Activated T-helper 1 cell treated with Interleukin-2 at 50 U/mL for 16 hours (primary cell): ENCODE data around the gene KSR1.
"Not testable (repeated sequence)": the region's sequence is repeated elsewhere in the genome, so short reads cannot be mapped to it uniquely, and the experiment has no call there.

ENCODE experiments used
- DNase-seq: peaks from one replicate; pipeline ENCODE4 v3.0.0-alpha.2; 2020; ENCODE audit warnings: low read depth

The KSR1 gene

DNA sequence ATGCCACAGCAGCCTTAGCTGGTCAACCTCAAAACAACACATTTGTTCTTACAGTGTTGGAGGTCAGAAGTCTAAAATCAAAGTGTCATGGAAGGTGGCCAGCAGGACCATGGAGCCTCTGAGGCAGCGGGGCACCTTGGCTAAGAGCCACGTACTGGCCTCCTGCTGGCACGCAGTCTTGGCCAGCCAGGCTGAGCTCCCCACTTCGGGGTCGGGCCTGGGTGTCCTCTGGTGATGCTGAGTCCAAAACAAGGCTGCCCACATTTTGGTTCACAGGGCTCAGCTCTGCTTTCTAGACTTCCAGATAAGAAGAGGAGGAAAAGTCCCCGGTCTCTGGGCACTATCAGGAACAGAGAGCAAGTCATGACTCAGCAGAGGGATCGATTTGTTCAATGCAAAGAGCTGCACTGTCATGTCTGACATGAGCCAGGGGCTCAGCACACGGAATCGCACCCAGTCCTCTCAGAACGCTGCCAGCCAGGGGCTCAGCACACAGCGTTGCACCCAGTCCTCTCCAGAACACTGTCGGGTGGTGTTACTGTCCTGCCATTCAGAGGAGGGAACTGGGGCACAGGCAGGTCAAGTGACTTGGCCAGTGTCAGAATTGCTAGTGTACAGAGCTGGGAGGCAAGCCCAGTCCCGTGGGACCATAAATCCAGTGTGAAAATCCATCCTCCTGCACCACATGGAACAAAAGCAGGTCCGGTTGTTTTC, 177.2 kb downstream of the KSR1 start:
- DNase-seq = no peak

DNA sequence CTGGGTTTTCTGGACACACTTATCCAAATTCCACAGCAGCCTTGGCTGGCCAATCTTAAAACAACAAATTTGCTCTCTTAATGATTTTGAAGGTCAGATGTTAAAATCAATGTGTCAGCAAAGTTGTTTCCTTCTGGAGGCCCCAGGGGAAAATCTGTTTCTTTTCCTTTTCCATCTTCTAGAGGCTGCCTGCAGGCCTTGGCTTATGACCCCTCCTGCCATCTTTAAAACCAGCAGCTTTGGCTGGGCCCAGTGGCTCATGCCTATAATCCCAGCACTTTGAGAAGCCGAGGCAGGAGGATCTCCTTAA, 177.7 kb downstream of the KSR1 start:
- DNase-seq = no peak

DNA sequence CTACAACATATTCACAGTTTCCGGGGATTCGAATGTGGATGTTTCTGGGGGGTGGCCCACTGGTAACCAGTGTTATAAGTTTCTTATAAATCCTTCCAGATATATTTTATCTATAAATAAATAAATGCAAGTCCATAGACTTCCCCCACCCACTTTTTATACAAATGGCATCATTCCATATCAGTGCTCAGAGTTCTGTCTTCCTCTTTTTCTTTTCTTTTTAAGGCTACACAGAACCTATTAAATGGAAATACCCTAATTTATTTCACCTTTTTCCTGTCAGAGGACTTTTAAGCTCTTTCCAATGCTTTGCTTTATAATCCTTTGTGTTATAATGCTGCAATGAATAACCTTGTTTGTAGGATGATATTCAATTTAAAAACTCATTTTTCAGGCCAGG, 178.5 kb downstream of the KSR1 start:
- DNase-seq = no peak

DNA sequence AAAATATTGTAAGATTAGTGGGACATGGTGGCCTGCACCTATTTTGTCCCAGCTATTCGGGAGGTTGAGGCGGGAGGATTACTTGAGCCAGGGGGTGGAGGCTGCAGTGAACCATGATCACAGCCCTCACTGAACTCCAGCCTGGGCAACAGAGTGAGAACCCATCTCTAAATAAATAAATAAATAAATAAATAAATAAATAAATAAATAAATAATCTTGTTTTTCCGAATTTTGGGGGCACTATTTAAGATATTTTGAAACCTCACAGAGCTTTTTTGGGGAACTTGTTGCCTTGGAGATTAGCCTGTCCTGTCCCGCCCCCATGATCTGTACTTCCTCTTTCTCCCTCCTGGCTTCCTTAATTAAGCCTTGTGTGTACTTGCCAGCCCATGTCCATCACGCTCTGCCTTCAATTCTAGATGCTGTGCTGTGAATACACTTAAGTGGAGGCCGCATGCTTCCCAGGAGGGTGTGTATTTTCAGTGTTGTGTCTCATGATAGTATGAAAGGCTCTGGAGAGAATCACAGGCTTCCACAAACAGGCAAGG, 179.1 kb downstream of the KSR1 start:
- no peak for DNase-seq

DNA sequence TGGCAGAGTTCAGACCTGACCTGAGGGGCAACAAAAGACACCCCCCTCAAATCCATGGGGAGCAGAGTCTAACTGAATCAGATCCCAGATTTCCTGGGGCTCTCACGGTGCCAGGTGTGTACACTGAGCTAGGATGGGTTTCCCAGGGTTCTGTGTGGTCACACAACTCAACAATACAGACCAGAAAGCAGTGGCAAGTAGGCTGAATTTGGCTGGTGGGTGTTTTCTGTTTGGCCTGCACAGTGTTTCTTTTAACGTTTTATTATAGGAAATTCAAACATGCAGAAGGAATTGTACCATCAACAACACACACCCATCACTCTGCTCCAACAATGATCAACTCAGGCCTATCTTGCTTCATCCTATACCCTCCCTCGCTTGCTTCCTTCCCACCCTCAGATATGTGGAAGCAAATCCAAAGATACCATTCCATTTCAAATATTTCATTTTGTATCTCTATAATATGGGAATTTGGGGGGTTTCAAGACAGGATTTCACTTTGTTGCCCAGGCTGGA, 179.8 kb downstream of the KSR1 start:
- not testable (repeated sequence) for DNase-seq

DNA sequence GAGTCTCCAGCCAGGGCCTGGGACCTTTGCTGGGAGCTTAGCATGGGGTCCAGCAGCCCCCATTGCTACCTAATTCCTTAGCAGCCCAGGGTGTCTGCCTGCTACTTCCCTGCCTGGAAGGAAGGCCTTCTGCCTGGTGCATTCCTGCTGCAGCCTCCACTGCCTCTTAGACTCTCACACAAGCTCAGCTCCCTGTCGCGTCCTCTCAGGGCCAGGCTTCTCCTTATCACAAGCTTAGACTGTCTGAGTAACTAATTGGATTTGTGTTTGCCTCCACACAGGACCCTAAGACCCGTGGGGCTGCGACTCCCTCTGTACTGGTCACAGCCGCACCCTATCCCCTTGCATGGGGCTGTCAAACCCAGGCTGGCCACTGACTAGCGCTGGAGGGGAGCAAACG, 181.6 kb downstream of the KSR1 start:
- not testable (repeated sequence) for DNase-seq

DNA sequence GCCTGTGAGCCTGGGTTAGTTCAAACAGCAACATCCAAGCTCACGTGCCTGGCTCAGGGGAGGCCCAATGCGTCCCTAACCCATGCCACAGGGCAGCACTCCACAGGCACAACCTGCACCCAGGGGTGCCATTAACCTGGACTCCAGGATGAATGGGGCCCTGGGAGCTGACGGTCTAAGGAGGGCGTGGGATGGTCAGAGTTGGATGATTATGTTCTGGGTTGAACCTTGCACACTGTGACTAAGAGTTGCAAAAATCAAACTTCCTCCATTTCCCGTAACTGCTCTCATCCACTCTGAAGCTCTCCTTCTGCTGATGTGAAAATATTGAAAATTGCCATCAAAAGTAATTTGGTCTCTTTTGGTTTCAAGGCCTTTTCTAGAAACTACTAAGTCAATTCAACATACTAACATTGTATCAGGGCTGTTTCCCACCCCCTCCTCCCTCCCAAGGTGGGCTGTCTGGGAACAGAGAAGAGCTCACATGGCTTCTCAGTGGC, 182.2 kb downstream of the KSR1 start:
- not testable (repeated sequence) for DNase-seq

DNA sequence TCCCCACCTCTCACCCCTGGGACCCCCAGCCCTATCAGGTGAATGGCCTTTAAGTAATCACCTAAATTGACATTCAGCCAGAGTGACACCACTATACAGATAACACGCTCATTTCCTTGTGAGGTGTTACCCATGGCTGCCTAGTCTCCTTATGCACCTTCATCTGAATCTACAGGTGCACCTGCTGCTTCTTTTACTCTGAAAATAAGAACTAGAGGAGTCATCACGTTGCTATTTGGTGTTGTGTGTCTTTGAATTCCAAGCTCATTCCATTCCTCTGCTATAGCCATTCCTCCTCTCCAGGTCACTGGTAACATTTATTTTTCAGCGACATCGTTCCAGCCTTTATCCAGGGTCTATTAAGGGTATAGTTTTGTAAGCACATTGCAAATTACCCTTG, 184.5 kb downstream of the KSR1 start:
- no peak for DNase-seq

DNA sequence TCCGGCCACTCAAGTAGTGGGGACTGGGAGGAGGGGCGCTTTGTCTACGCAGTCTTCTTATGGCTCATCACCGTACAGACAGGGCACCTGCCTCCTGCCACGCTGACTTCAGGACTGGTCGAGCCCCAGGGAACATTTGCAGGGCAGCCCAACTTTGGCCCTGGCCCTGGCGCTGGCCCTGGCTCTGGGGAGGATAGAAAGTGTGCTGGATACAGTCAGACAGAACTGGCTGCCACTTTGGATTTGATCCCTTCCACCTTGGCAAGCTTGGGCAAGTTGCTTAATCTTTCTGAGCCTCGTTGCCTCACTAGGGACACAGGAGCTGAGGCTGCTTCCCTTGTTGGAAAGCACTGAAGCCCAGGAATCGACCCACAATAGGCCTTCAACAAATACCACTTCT, 188.3 kb downstream of the KSR1 start:
- no peak for DNase-seq

DNA sequence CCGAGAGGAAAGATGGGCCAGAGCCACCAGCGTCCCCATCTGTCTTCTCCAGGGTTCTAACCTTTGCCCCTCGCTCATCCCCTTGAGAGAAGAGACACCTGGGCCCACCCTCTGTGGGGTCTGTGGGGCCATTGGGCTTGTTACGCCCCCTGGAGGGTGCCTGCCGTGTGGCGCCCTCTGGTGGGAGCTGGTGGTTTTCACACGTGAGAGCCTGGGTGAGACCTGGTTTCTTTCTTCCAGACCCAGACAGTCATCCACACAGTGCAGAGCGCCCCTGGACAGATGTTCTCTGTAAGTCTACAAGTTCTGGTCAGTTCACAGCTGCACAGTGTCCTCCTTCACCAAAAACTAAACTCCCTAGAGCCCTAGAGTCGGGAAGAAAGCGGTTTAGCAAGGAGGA, 189.4 kb downstream of the KSR1 start:
- DNase-seq = not testable (repeated sequence)

DNA sequence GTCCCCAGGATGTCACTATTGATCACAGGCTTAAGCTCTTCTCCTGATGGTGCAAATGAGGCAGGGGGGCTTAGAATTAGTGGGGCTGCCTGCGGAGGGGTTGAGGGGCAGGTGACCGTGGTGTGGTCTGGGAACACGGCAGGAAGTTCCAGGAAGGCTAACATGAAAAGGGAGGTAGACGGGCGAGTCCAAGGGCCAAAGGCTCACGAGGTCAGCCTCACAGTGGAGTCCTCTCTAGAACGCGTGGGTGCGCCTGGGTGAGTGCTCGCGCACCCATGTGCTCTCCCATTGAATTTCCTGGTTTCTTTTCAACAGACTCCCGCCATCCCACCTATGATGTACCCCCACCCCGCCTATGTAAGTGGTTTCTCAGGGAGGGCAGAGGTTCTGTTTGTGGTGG, 190.0 kb downstream of the KSR1 start:
- no peak for DNase-seq

DNA sequence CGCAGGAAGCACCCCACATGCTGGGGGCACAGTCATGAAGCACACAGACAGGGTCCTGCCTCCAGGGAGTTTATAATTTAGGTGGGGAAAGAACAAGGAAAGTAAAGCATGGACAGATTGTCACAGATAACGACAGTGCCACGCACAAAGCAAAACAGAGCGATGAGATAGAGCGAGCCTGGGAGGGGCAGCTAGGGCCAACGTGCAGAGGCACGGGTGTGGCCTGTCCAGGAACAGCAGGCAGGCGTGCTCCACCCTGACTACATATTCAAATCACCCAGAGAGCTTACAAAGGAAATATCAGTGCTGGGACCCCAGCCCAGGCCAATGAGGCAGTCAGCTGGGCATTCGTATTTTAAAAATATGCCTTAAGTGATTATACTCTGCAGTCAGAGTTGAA, 191.5 kb downstream of the KSR1 start:
- no peak for DNase-seq

DNA sequence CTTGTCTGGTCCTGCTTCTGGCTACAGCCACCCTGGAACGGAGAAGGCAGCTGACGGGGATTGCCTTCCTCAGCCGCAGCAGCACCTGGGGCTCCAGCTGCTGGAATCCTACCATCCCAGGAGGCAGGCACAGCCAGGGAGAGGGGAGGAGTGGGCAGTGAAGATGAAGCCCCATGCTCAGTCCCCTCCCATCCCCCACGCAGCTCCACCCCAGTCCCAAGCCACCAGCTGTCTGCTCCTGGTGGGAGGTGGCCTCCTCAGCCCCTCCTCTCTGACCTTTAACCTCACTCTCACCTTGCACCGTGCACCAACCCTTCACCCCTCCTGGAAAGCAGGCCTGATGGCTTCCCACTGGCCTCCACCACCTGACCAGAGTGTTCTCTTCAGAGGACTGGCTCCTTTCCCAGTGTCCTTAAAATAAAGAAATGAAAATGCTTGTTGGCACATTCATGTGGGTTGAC, 192.9 kb downstream of the KSR1 start:
- DNase-seq = not testable (repeated sequence)

DNA sequence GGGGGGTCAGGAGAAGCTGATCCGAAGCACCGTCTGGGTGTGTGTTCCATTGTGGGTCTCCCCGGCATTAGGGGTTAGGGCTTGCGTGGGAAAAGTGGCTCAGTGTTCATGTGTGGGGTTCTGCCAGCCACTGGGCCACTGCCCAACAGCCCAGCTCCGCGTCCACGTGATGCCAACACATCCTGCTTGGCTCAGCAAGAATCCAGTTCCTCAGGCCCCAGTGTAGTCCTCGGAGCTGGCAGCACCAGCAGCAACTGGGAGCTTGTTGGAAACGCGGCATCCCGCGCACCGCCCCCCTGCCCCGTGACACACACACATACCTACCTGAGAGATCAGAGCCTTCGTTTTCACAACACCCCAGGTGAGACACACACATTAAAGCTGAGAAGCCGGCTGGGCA, 193.7 kb downstream of the KSR1 start:
- no peak for DNase-seq

DNA sequence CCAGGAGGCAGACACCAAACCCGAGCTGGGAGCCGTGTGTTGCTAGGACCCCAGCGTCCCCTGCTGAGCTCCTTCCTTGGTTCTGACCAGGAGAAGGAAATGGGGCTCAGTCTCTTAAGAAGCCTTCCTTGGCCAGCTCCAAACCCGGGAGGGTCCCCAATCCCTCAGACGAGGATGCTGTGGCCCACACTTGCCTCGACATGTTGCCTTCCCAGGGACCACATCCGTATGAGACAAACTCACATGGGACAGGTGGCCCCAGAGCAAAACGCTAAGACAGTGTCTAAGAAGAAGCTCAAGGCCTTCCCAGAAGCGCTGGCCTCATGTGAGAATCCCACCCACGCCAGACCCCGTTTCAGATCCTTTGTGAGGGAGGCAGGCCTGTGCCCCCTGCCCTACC, 194.6 kb downstream of the KSR1 start:
- no peak for DNase-seq

DNA sequence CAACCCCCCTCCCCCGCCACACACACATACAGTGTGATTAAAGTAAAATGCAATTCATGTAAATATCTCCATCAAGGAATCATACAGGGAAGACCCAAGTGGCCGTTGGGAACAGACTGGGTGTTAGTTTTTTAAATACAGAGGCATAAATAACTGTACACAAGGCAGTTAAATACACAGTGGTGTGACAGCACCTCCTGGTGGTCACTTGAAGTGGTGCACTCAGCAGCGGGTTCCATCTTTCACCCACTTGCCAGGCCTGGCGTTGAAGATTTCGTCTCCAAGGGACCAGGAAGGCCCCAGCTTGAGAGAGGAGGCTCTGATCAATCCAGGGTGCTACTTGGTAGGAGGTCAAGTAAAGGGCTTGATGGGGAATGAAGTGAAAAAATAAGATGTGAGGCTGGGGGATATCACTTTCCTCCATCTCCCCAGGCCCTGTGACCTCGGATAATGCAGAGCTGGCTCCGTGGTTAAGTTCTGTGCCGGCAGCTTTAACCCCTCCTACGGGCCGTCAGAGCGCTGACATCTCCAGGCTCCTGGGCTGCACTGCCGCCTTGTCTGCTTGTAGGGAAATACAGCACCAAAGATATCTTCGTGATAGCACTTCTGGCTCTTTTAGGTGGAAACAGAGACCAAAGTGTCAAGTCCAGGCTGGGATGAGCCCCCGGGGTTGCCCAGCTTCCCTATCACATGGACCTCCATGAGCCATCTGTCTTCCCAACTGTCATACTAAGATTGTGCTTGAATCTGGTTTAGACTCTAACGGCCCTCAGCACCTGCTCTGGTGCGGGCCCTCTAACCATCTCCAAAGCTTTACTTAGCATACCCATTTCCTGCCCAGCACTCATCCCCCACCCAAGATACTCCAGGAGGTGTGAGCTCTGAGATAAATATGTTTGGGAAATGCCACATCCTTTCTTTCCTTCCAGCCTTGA, 195.4 kb downstream of the KSR1 start:
- peak; percentile 35 for DNase-seq

DNA sequence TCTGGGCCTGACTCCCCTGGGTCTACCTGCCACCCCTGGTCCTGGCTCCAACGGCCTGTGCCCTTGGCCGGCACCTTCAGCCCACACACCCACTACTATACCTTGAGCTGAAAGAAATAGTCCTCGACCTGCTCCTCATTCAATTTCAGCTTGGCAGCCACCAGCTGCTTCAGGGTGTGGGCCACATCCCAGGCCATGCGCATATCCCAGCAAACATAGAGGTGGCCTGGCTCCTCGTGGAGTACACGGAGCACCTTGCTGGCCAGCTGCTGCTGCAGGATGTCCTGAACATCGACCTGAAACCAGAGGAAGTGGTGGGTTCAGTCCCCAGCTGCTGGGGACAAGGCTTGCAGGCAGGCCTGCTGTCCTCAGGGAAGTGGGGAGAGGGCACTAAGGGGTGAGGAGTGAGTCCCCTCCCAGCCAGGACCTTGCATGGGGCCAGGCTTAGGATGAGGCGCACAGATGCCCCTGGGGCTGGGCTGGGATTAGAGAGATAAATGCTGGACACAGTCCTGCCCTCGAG, 197.3 kb downstream of the KSR1 start:
- not testable (repeated sequence) for DNase-seq

DNA sequence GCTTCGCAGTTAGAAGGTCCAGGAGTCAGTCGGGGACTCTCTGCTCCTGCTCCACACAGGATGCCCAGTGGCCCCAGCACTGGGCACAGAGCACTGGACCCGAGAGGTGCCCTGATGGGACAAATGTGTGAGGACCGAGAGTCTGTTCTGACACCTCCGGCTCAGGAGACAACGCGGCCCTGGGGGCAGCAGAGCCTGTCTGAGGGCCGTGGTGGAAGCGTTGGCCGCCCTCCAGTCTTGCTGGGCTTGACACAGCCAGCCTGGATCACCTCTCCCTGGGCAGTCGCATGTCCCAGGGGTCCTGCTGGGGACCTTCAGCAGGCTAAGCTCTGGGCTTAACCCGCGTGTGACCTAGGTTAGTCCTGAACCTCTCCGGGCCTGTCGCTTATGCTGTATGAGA, 197.9 kb downstream of the KSR1 start:
- no peak for DNase-seq

DNA sequence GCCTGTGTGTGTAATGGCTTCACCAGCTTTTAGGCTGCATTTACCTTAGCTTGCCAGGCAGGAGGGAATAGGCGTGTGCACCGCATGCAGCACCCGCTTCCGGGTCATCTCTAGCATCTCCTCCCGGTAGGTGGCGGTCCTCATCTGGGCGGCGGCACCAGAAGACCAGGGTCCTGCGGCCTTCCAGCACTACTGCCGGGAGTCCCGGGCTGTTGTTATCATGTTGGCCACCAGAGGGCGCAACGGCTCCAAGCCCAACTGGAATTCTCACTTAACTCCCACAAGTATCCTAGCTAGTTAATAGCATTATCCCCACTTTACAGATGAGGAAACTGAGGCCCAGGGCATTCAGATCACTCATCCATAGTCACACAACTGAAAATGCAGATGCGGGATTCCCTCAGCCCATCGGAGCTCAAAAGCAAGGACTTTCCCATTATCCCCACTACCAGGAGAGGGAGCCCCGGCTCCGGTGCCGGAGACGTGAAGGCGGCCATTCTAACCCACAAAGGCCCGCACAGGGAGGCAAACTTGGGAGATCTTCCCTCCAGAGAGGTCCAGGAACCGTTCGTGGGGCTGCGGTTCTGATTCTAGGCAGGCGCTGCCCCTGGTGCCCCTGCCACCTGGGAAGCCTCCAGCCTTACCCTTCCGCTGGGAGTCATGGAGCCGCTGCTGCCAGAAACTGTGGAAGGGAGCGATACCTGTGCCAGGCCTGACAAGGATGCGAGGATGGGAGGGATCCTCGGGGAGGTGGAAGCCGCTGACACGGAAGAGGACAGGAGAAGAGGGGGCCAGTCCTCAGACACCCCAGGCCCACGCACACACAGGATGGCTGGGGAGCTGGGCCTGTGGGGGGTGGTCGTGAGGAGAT, 198.6 kb downstream of the KSR1 start:
- peak; percentile 36 for DNase-seq

DNA sequence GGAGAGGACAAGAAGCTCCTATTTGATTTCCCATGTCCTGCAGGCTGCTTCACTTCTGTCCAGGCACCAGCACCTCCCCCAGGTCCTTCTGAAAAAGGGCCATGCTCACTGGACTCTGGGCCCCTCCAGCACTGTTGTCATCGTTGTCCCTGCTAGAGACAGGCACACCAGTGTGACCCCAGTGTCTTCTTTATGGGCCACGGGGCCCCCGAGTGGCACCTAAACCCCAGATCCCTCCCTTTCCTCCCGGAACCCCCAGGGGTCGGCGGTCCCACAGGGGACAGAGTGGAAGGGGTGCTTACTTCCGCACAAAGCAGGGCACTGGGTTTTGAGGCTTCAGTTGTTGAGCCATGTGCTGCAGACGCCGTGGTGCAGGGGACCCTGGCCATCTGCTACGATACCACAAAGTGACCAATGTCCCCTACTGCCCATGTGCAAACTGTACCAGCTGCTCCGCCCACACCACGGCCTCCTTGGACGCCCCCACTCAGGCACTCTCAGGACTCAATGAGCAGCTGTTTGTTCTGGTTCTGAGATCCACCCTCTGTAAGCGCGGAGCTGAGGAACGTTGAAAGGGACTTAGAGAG, 199.4 kb downstream of the KSR1 start:
- not testable (repeated sequence) for DNase-seq

DNA sequence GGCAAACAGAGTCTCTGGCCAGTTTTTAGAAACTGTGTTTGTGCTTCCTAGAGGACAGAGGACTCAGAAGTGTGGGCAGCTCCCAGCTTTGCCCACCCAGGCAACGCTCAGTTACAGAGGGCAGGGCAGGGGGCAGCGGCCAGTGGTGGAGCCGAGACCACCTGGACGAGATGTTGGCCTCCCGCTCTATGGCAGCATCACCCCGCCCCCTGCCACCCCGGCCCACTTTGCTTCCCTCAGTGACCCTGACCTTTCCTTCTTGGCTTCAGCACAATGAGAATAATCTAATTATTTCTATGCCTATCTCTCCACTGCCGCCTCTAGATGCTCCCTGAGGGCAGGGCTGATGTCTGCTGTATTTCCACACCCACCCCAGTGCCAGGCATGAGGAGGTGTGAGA, 200.4 kb downstream of the KSR1 start:
- DNase-seq = not testable (repeated sequence)
